Measurements from ENCODE around the gene AGAP5.

AGAP5 gene

DNA sequence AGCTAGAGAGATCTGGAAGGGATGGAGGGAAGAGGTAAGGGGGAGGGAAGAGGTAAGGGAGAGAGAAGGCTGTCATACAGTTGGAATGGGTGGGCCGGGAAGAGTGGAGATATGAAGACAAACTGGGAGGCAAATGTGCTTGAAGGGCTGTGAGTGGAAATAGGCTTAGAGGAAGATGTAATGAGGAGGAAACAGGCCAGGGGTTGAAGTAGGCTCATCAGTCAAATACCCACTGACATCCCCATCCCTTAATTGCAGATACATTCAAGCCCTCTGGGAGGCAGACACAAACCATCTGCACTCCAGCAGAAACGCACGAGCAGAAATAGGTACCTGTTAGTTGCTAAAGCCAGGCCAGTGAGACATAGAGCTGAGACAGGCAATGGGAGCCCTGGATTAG is 44.2 kb downstream of the AGAP5 start:
- DNase-seq (ENCODE audit: low spot score), result no peak

DNA sequence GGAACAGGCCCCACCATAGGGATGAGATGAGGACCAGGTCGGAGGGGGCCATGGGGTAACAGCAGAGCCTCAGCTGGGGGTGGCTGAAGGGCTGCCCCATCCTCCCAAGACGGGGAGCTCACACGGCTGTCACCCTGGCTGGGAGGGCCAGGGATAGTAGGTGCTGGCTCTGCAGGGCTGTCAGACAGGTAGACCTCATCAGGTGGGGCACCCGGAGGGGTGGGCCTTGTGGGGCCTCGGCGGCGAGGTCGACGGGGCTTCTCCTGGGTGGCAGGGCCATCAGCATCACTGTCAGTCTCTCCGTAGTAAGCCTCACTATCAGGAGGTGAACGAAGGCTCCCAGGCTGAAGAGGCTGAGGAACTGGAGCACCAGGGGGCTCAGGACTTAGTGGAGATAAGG is 44.7 kb downstream of the AGAP5 start:
- no peak for DNase-seq (ENCODE audit: low spot score)

DNA sequence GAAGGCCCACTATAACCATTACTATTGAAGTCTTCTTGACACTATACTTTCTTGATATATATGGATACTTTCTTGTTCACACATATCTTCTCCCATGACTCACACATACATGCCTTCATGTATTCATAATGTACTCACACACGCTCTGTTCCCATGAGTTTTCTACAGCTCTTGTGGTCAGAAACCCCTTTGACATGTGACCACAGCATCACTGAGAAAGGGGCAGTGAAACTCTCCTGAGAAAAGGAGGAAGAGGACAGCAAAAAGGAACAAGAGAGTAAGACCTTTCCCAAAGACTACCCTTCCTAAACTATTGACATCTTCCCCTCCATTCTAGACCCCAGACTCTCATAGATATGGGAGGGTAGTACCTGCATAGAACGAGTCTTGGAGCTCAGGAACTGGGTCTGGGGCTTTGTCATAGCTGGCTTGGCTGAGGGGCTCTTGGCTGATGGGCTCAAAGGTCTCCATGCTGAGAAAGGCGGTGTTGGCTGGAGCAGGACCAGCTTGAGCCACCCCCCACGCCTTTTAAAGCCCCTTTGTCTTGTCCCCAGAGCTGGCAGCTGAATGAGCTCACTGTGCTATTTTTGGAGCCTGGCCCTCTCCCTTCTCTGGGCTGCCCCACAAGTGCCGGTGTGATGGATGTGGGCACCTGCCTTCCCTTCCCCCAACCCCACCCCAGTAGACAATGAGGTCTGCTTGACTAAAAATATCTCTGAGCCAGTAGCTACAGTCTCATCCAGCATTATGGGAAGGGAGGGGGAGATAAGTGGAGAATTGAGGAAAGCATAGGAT is 47.2 kb downstream of the AGAP5 start:
- no peak for DNase-seq (ENCODE audit: low spot score)

DNA sequence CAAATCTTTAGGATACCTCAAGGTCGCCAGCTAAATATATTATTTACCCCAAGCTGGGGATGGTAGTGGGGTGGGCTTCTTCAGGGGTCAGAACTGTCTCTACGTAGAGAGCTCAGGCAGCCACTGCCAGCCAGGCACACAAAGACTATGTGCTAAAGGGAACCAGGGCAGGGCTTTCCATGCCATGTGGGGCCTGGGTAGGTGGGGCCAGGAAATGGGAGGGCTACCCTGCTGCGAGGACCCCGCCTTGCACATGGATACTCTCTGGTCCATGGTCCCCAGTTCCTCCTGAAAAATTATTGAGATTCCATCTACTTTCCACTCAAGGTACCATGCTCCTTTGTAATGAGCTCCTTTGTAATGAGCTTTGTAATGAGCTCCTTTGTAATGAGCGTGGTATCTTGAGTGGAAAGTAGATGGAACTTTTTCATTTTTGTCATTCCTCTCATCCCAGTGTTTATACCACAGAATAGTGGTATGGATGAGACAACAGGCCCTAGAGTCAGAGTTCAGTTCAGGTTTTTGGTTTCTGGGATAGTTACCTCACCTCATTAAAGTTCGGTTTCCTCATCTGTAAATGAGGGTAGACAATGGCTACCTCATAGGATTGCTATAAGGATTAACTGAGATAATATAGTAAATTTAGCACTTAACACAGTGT is 47.9 kb downstream of the AGAP5 start:
- DNase-seq (ENCODE audit: low spot score), result no peak

DNA sequence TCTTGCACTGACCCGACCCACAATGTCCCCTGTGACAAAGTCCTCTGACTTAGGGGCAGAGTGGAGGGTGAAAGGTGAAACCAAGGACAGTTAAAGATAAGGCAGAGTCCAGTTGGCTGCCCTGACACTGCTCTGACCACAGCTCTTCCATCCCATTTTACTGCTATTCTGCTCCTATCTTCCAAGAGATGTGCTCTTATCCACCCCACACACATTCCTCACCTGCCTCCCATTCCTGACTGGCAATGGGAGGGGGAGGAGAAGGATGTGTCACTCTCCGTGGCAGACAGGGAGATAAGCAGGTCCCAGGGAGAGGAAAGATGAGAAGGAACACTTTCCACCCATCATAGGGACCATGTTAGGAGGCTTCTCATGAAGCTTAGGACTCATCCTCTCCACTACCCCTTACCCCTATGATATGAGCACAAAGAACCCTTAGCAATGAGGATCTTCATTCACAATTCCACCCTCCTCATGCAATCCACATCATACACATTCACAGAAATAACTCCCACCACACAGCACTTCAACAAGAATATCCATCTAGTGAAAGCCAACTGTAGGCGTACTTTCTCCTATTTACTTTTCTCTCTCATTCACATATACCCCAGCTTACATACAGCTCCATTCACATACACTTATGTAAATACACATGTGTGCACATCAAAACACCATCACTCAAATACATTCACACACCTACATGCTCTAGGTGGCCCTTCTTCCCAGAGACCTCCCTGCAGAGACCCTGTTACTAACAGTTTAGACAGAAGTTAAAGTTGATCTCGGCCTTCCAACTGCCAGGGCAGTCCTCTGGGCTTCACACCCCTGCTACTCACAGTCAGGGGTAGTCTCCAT is 48.7 kb downstream of the AGAP5 start:
- no peak for DNase-seq (ENCODE audit: low spot score)

DNA sequence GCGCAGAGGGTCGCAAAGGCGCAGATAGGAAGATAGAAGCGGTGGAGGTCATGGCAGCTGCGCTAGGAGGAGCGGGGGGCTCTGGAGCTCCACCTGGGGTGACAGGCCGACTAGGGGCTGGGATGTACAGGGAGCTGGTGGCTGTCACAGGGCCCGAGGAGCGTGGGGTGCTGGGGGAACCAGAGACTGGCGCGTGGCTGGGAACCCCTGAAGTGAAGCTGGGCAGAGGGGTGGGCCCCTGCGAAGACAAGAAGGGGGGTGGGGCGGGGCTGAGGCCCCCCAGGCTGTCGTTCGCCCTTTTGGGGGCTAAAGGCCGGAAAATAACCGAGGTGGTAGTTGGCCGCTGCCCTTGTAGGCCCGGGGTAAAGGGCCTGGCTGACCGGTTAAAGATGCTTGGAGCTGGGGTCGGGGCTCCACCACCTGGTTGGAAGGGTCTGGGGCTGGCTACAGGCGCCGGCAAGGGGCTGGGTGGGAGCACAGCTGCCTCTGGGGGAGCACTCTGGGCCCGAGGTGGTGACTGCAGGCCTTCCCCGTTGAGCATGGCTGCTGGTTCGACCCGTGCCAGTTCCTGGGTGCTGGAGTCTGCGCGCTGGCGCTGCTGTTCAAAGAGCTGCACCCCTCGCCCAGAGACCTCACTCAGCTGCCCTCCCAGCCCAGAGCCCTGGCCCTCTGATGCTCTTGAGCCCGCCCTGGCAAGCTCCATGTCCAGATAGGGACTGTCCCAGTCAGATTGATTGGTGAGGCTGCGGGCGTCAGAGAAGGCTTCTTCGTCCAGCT is 49.8 kb downstream of the AGAP5 start:
- DNase-seq (ENCODE audit: low spot score), result no peak

DNA sequence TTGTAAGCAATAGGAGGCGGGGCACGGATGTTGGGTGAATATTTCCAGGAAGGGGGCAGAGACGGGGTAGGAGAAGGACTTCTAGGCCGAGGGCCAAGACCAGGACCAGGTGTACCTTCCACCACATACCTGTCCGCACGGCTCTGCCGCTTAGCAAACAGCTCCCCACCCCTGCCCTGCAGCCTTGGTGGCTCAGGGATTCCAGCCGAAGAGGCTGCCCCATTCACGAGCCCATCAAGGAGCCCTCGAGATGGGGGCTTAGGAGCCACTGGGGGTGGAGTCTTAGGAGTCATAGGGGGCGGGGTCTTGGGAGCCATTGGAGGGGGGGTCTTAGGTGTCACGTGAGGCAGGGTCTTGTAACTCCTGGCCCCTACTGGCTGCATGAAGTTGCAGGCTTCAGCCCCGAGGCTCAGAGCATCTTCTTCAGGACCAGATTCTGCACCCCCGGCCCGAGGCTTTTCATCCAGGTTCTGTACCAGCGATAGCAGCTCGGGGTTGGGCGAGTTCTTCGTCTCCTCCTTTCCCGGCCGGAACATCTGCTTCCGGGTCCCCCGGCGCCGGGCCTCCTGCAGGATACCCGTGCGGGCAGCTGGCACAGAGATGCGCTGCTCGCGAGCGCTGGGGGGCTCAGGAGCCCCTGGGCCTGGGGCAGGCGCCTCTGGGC is 50.6 kb downstream of the AGAP5 start:
- DNase-seq (ENCODE audit: low spot score), result peak; percentile 84

DNA sequence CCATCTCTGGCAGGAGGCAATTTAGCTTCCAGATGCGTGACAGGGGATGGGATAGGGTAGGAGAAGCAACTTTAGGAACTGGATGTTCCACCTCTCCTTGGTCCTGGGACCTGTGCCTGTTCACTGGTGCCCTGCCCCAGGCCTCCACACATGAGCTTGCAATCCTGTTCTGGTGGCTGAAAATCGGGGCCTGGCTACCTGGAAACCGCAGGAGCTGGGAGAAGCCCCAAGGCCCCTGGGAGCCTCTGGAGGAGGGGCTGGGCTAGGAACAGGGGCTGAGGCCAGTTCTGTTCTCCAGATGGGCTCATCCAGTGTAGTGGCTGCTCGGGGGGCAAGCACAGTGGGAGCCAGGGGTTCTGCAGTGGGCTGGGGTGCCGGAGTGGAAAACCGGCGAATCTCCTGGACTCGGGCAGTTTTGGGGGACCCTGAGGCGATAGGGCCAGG is 51.3 kb downstream of the AGAP5 start:
- no peak for DNase-seq (ENCODE audit: low spot score)

DNA sequence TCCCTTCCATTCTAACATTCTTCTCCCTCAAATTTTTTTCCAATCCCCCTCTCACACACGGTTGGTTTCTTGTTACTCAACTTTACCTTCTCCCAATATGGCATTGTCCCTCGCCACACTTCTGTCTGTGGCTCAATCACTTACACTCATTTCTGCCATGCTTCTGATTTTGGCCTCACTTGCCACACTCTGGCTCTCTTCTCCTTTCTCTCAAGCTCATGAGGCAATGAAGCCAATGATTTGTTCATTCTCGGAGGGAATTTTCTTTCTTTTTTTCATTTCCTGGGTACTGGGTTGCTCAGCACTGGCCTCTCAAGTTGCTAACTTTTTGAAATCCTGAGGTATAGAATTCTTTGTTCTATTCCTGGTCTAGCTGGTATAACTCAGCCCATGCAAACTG is 52.7 kb downstream of the AGAP5 start:
- DNase-seq (ENCODE audit: low spot score), result no peak

DNA sequence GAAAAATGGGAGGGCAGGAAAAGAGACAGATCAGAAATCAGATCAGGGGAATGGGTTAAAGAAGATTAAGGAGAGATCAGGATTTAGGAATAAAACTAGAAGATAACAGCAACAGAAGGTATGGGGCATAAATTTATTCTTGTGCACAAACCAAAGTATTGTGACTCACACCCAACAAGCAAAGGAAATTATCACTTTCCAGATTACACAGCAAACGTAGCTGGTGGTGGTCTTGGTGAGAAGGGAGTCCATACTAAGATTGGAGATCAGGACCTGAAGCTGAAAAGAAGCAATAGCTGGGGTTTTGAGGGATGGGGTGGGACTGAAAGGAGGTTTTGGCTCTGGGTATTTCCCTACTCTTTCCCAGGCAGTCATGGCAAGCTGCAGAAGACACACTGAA is 53.1 kb downstream of the AGAP5 start:
- DNase-seq (ENCODE audit: low spot score), result no peak

DNA sequence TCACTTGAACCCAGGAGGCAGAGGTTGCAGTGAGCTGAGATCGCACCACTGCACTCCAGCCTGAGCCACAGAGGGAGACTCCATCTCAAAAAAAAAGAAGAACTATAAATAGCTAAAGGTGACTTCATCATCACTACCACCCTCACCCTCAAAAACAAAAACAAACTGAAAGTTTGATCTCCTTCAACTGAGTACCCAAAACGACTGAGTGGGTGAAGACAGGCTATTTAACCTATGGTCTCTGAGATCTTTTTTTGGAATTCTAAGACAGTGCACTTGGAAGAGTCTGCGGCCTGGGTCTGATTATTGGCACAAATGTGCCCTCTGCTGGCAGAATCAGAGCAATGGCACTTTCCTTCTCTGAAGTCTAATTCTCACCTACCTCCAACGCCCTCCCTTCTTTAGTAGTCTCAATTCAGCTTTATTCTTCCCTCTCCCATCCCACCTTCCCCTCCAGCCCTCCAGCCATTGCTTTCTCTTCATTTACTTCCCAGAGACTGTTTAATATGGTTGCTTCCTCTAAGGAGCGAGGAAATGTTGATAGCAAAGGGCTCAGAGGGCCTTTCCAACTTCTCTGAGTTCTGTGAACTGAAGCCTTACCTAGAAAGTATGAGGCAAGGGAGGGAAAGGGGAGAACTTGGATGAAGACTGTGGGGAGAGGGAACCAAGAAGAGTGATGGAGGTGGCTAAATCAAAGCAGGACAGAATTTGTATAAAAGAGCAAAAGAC is 53.7 kb downstream of the AGAP5 start:
- no peak for DNase-seq (ENCODE audit: low spot score)

DNA sequence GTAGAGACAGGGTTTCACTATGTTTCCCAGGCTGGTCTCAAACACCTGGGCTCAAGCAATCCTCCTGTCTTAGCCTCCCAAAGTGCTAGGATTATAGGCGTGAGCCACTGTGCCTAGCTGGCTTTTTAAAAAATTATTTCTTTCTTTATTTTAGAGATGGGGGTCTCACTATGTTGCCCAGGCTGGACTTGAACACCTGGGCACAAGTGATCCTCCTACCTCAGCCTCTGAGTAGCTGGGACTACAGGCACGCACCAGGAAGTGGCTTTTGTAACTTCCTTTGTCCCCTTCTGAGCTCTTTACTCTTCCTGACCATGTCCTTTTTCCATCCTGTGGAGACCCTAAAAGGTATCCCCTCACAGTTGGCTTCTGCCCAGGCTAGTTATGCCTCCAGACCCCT is 54.5 kb downstream of the AGAP5 start:
- no peak for DNase-seq (ENCODE audit: low spot score)

DNA sequence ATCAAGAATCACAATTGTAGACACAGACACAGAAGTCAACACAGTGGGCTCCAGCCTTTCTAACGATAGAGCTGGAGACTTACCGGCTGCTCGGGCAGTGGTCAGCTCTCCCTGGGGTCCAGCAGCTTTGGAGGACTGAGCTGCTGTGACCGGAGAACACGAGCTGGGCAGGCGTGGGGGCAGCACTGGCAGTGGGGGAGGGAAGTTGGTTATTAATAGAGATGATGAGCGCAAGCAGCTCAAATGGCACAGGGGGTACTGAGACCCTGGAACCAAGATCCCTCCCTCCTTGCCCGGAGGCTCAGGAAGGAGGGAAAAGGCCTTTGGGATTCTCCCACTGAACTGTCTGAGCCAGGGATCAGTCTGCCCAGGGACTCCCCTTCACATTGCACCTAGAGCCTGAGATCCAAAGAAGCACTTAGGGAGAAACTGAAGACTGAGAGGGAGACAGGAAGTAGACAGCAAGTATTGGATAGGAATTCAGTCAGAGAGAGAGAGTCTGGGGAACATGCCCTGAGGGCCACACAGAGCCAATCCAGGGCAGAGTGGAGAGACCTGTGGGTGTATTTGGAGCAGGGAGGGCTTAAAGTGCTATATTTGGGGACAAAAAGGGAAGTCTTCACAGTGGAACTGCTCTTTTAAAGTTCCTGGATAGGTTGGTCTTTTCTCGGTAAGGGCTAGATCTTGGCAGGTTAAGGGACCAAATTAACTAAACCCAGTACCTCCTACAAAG is 56.4 kb downstream of the AGAP5 start, which contains the start of gene MYOZ1:
Gene MYOZ1, minus strand, starts transcription at position 147 of the 733 bp plus-strand sequence. CDS start 1,457 bp downstream, outside the sequence.
- no peak for DNase-seq (ENCODE audit: low spot score)

DNA sequence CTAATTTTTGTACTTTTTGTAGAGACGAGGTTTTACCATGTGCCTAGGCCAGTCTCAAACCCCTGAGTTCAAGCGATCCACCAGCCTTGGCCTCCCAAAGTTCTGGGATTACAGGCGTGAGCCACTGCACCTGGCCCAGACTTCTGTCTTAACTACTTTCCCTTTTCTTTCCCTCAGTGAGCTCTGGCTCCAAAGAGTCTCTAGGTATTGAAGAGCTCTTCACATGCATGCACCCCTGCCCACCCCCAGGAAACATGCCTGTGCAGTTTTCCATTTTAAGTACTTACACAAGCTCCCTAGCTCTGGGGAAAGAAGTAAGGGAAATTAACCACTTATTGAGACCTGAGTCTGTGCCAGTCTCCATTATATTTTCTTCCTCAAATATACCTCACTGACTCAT is 58.6 kb downstream of the AGAP5 start:
- DNase-seq (ENCODE audit: low spot score), result no peak

DNA sequence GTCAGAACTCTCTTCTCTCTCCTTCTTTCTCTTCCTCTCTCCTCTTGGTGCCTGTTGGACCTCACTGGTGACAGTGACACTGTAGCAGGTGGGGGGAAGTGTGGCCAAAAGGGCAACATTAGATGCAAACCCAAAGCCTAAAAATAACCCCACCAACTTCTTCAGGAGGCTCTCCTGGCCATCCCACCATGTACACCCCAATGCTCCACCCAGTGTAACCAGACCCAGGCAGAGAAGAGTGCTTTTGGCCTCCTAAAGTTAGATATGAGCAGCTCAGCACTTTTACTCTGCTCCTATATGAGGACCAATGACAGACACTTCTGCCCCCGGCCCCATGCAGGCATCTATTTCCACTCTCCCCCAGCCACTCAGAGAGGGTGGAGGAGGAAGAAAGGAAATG is 62.1 kb downstream of the AGAP5 start:
- DNase-seq (ENCODE audit: low spot score), result no peak

DNA sequence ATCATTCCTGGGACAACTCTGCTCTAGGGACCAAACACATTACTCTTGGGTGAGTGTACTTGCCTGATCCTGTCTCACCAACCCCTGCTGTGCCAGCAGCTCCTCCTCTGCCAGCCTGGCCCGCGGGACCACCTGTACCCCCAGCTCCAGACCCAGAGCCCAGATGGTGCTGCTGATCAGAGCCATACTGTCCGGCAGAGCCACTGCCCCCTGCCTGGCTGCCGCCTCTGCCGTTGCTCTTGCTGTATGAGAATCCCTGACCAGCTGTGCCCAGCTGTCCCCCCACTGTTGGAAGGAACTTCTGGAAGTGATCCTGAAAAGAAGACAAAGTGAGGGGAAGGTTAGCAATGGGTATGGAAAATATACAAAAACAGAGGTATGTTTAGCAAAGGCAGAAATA is 63.5 kb downstream of the AGAP5 start:
- DNase-seq (ENCODE audit: low spot score), result no peak

DNA sequence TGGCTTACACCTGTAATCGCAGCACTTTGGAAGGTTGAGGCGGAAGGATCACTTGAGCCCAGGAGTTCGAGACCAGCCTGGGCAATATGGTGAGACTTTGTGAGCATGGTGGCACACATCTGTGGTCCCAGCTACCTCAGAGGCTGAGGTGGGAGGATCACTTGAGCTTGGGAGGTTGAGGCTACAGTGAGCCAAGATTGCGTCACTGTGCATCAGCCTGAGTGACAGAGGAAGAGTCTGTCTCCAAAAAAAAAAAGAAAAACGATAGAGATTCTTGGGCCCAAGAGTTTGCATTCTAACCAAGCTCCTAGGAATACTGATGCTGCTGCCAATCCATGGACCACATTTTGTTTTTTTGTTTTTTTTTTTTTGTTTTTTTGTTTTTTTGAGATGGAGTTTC is 68.7 kb downstream of the AGAP5 start:
- no peak for DNase-seq (ENCODE audit: low spot score)

DNA sequence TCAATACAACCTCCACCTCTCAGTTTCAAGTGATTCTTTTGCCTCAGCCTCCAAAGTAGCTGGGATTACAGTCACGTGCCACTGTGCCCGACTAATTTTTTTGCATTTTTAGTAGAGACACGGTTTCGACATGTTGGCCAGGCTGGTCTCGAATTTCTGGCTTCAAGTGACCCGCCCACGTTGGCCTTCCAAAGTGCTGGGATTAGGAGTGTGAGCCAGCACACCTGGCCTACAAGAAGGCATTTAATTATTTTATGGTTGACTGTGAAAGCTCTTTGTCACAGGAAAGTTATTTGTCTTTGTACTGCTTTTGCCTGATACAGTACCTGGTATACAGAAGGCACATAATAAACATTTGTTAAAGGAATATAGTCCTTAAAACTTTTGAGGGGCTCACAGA is 69.5 kb downstream of the AGAP5 start:
- no peak for DNase-seq (ENCODE audit: low spot score)

DNA sequence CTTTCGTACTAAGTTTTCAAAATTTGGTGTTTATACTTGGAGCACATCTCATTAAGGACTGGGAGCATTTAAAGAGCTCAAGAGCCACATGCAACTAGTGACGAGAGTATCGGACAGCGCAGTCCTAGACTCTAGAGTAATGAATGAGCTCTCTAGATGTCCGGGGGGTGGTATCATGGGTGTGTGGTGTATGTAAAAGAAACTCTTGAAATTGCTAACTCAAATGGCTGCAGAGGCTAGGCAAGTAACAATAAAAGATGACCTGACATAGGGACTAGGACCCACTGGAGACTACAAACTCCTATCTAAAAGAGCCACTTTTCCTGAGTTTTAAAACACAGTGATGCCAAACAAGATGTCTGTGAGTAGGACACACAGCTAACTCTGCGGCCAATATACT is 70.6 kb downstream of the AGAP5 start:
- DNase-seq (ENCODE audit: low spot score), result no peak
